ENCODE data around the gene IFITM10. TPM values are rescaled to one million over a fixed set of nuclear protein-coding genes. Genes with fewer than 3 reads are reported as not detected.

Gene IFITM10
- total RNA-seq, 1 donor from 2014 or later = 1.5 TPM

GRCh38 chr11:1778141-1778911 is 27.9 kb upstream of the IFITM10 start:
- peak; percentile 65 for DNase-seq (ENCODE audit: low spot score)

DNA sequence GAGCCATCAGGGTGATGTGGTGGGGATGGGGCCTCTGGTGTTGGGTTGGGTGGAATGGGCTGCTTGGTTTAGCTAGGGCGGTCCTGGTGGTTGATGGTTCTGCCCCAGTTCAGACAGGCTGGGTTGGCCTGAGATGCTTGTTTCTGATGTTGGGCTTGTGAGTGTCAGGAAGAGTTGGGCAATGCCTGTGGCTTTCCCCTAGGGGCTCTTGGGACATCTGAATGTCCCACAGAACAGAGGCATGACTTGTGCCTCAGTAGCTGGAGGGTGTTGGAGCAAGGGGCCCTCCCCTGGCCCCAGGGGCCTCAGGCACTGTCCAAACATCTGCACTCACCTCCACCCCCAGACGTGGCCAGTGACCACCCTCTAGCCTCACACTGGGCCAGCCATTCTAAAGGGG is 27.3 kb upstream of the IFITM10 start:
- peak; percentile 43 for DNase-seq (ENCODE audit: low spot score)

GRCh38 chr11:1776944-1777715 is 26.7 kb upstream of the IFITM10 start:
- DNase-seq (ENCODE audit: low spot score) = peak; percentile 45

DNA sequence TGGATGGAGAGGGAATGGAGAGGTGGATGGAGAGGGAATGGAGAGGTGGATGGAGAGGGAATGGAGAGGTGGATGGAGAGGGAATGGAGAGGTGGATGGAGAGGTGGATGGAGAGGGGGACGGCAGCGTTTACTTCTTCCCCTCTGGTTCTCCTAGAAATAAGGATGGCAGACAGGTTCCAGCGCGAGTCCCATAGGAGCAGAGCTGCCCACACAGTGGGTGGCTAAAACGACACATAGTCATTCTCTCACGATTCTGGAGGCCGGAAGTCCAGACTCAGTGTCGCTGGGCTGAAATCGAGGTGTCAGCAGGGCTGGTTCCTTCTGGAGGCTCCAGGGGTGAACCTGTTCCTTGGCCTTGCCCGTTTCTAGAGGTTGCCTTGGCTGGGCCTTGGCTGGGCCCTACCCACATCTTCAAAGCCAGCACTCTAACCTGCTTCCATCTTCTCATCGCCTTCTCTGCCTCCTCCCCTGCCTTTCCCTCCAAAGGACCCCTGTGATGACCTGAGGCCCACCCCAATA is 26.0 kb upstream of the IFITM10 start:
- peak; percentile 80 for DNase-seq (ENCODE audit: low spot score)

GRCh38 chr11:1774886-1775285 is 24.5 kb upstream of the IFITM10 start:
- DNase-seq (ENCODE audit: low spot score) = peak; percentile 75

DNA sequence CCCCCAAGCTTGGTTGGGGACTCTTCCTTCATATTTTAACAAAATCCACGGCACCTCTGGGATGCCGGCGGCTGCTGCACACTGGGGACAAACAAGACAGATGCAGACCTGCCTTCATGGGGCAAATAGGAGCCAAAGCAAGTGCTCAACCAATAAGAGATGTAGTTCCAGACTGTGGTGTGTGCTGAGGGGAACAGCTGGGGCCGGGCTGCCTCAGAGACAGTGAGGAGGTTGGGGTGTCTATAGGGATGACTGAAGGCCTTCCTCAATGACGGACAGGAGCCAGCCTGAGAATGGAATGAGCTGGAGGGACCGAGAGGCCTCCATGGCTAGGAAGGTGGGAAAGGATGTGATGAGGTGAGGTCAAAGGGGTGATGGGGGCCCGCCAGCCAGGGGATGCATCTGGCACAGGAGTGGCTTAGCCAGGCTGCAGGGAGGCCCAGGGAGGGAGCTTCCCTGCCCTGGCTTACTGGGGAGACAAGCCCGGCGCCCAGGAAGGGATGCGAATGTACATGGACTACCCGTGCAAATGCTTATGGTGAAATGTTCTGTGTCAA is 23.7 kb upstream of the IFITM10 start:
- peak; percentile 87 for DNase-seq (ENCODE audit: low spot score)

- DNase-seq (ENCODE audit: low spot score) = peak; percentile 76
Observed at GRCh38 chr11:1773131-1773993, 23.0 kb upstream of the IFITM10 start.

DNA sequence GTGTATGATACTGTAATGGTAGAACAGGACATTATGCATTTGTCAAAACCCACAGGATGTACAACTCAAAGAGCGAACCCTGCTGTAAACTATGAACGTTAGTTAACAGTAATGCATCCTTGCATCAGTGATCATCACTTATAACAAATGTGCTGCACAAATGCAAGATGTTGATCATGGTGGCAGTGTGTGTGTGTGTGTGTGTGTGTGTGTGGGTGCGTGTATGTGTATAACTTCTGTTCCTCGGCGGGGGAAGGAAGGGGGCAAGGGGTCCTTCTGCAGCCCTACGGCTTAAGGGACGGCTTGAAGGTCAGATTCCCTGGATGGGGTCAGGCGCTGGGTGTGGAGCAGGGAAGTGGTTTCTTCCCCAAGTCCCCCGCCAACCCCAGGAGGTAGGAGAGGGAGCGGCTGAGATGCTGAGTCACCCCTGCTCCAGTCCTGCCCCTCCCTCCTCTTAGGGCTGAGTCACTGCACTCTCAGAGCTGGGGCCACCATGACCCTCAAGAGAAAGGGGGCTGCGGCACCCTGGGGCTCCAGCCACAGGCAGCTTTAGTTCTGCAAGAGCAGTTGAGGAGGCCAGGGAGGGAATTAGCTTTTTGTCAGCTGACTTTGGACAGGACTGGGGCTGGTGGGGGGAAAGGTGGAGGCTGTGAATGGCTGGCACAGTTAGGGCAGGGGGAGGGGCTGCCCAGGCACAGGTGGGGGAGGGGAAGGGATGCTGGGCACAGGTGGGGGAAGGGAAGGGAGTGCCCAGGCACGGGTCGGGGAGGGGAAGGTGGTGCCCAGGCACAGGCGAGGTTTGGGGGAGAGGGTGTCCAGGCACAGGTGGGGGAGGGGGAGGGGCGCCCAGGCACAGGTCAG is 22.1 kb upstream of the IFITM10 start:
- DNase-seq (ENCODE audit: low spot score) = peak; percentile 89

DNA sequence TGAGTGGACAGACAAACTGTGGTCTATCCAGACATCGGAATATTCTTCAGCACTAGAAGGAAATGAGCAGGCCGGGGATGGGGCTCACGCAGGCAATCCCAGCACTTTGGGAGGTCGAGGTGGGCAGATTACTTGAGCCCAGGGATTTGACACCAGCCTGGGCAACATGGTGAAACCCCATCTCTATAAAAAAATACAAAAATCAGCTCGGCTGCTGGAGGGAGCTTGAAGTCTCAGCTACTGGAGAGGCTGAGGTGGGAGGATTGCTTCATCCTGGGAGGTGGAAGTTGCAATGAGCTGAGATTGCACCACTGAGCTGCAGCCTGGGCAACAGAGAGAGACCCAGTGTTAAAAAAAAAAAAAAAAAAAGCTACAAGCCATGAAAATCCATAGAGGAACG is 21.3 kb upstream of the IFITM10 start:
- DNase-seq (ENCODE audit: low spot score) = peak; percentile 26

GRCh38 chr11:1771273-1771672 is 20.9 kb upstream of the IFITM10 start:
- peak; percentile 49 for DNase-seq (ENCODE audit: low spot score)

- peak; percentile 57 for DNase-seq (ENCODE audit: low spot score)
Observed at GRCh38 chr11:1770528-1770927, 20.1 kb upstream of the IFITM10 start.

DNA sequence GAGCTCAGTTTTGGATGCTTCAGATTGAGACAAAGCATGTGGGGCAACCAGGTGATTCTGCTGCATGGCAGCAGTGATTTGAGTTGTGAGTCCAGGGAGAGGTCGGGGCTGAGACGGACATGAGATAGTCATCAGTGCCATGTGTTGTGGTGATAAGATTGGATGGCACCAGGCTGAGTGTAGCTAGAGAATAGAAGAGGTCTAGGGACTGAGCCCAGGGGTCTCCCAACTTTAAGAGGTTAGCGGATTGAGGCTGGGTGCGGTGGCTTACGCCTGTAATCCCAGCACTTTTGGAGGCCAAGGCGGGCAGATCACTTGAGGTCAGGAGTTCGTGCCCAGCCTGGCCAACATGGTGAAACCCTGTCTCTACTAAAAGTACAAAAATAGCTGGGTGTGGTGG is 19.7 kb upstream of the IFITM10 start:
- peak; percentile 20 for DNase-seq (ENCODE audit: low spot score)

DNA sequence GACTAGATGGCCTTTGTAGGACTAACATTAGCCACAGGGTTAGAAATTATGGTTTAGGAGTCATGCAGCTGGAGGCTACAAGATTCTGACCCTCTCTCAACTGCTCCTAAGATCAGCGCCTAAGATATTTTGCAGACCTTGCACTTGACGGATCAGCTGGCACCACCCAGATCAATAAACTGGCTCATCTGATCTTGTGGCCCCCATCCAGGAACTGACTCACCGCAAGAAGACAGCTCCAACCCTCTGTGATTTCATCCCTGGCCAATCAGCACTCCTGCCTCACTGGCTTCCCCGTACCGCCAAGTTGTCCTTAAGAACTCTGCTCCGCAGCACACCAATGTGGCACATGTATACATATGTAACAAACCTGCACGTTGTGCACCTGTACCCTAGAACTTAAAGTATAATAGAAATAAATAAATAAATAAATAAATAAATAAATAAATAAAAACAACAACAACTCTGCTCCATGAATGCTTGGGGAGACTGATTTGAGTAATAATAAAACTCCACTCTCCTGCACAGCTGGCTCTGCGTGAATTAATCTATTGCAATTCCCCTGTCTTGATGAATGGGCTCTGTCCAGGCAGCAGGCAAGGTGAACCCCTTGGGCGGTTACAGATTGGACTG is 19.0 kb upstream of the IFITM10 start:
- DNase-seq (ENCODE audit: low spot score) = peak; percentile 55

DNA sequence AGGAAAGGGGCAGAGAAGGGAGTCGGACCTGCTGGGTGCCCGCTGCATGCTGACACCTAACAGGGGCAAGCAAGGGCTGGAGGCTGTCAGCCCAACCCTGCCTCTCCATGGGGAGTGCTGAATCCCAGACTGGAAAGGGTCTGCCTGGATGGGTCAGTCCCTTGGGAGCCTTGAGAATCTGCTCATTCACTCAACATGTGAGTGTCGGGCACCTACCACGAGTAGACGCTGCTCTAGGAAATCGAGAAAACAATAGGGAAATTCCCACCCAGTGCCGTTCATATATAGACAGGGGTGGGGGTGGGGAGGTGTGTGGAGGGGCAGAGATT is 17.7 kb upstream of the IFITM10 start:
- peak; percentile 82 for DNase-seq (ENCODE audit: low spot score)

DNA sequence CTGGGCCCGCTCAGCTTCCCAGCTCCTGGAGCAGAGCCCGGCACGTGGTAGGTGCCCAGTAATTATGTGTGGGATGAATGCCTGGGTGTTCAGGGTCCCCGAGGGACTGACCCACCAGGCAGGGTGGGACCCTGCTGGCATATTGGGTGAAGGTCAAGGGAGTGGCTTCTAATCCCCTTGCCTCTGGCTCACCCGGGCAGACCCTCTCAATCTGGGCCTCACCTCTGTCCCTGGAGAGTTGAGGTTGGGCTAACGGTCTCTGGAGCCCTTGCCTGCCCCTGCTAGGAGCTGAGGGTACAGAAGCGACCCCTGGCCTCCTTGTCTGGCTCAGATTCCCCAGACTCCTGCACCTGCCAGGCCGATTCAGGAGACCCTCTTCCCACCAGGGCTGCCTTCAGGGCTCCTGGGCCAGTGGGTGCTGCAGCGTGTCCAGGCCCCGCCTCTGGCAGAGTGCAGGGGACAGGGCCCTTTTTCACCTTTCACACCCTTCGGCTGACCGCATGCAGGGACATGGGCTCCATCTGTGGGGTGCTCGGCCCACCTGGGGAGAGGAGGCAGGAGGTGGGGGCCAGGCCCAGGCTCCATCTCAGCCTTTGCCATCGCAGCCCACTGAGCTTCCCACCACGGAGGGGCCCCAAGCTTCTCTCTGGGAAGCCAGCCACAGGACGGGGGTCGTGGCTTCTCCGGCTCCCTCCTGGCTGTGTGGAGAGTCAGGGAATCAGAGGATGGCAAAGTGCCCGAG is 17.2 kb upstream of the IFITM10 start:
- DNase-seq (ENCODE audit: low spot score) = no peak

- DNase-seq (ENCODE audit: low spot score) = no peak
Observed at GRCh38 chr11:1766719-1767398, 16.5 kb upstream of the IFITM10 start.

DNA sequence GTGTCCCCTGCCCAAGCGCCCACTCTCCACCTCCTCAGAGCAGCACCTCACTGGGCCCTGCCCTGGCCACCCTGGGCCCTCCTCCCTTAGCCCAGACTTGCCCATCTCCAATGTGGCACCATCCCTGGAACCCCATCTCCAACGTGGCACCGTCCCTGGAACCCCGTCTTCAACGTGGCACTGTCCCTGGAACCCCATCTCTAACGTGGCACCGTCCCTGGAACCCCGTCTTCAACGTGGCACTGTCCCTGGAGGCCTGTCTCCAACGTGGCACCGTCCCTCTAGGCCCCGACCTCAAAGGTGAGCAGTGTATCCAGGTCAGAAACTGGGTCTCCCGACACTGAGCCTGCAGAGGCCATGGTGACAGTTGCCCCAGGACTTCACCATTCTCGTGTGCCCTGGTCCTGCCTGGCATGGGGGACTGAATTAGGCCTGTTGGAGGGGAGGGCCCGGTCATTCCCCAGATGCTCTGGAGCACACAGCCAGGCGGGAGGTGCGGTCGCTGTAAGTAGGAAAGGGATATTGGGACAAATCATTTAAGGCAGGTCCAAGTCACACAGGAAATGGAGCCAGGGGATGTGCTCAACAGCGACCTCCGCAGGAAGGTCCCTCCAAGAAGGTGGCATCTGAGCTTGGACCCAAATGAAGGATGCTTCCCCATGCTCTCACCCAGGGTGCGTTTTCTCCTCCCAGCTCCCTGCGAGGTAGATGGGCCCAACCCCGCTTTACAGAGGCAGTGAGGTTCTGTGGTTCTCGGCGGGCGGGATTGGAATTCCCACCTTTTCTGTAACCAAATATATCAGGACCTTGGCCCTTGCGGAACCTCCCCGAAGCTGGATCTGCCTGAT is 15.7 kb upstream of the IFITM10 start:
- no peak for DNase-seq (ENCODE audit: low spot score)
